Measurements from ENCODE around the gene HRH1. TPM values are rescaled to one million over a fixed set of nuclear protein-coding genes. Genes with fewer than 3 reads are reported as not detected.
"Not testable (repeated sequence)": the region's sequence is repeated elsewhere in the genome, so short reads cannot be mapped to it uniquely, and the experiment has no call there.

Gene HRH1
- total and polyA plus RNA-seq, 10 of the 15 experiments (the other 5 are each of a cell fraction or from before 2014, with no cell fraction given) = not detected

GRCh38 chr3:11184328-11184969 lies 30.2 kb downstream of the HRH1 start:
- H3K4me1 ChIP-seq (ENCODE audit: control insufficient read depth, insufficient read depth, low read length); SMC1A ChIA-PET (ENCODE audit: uncharacterized antibody, unreplicated experiment); RAD21 ChIA-PET (ENCODE audit: unreplicated experiment); H3K4me3 ChIP-seq; H2AFZ ChIP-seq (ENCODE audit: control insufficient read depth, low read depth, low read length); FAIRE-seq; H3K27me3 ChIP-seq (replicated peaks in 1 of 2; ENCODE audit: control insufficient read depth in 2 of 2, insufficient read depth in 2 of 2, low read length in 1 of 2); BruUV-seq (replicated peaks); ATAC-seq; DNase-seq (ENCODE audit: low read depth, low spot score); H4K20me1 ChIP-seq (ENCODE audit: control insufficient read depth, insufficient read depth); H3K9ac ChIP-seq (ENCODE audit: control insufficient read depth, insufficient read depth, low read length); intact Hi-C loops (cut with micrococcal nuclease; ENCODE audit: unreplicated experiment); H3K9me3 ChIP-seq (replicated peaks; ENCODE audit: control insufficient read depth, insufficient read depth, low read length); H3K27ac ChIP-seq (ENCODE audit: control insufficient read depth, insufficient read depth); H3K36me3 ChIP-seq (ENCODE audit: control insufficient read depth in 2 of 2, insufficient read depth in 2 of 2, low read length in 1 of 2); H3K79me2 ChIP-seq (ENCODE audit: control insufficient read depth, insufficient read depth, low read length); POLR2A ChIA-PET; in situ Hi-C loops (cut with MboI); H3K4me2 ChIP-seq (ENCODE audit: control insufficient read depth, insufficient read depth): not testable (repeated sequence)
- CTCF ChIA-PET = interaction anchor here (0.6 kb wide), 1 partner anchor 260 kb away, joined by 3 read pairs; no protein-coding TSS in a partner anchor
- WGBS (ENCODE audit: insufficient coverage, insufficient replicate concordance, low lambda C conversion rate, missing lambda C conversion rate) = 56% methylated on average over 13 of the region's 15 CpGs

GRCh38 chr3:11185144-11185543 lies 30.9 kb downstream of the HRH1 start:
- FAIRE-seq (no peak), DNase-seq (ENCODE audit: low read depth, low spot score) (no peak), ATAC-seq (no peak)
- SMC1A ChIA-PET (ENCODE audit: uncharacterized antibody, unreplicated experiment) = no interaction called here
- H3K9ac ChIP-seq (ENCODE audit: control insufficient read depth, insufficient read depth, low read length) = no peak overlapping the region
- BruUV-seq (replicated peaks) = no TSS peak
- RAD21 ChIA-PET (ENCODE audit: unreplicated experiment) = no interaction called here
- H3K4me3 ChIP-seq = no peak overlapping the region
- in situ Hi-C loops (cut with MboI) (no loop called here), intact Hi-C loops (cut with micrococcal nuclease; ENCODE audit: unreplicated experiment) (no loop called here)
- POLR2A ChIA-PET = no interaction called here
- no peaks in the 10 kb centered on the region; a peak in 1 of 4 replicates for H3K27me3 ChIP-seq (replicated peaks in 1 of 2; ENCODE audit: control insufficient read depth in 2 of 2, insufficient read depth in 2 of 2, low read length in 1 of 2)
- H4K20me1 ChIP-seq (ENCODE audit: control insufficient read depth, insufficient read depth) = no peaks in the 10 kb centered on the region
- H3K4me1 ChIP-seq (ENCODE audit: control insufficient read depth, insufficient read depth, low read length) = no peaks in the 10 kb centered on the region
- no peak overlapping the region for H2AFZ ChIP-seq (ENCODE audit: control insufficient read depth, low read depth, low read length)
- no peaks in the 10 kb centered on the region for H3K36me3 ChIP-seq (ENCODE audit: control insufficient read depth in 2 of 2, insufficient read depth in 2 of 2, low read length in 1 of 2)
- no peaks in the 10 kb centered on the region for H3K9me3 ChIP-seq (replicated peaks; ENCODE audit: control insufficient read depth, insufficient read depth, low read length)
- CTCF ChIA-PET = no interaction called here
- H3K79me2 ChIP-seq (ENCODE audit: control insufficient read depth, insufficient read depth, low read length) = no peaks in the 10 kb centered on the region
- WGBS (ENCODE audit: insufficient coverage, insufficient replicate concordance, low lambda C conversion rate, missing lambda C conversion rate) = 50% methylated on average over 3 of the region's 3 CpGs
- H3K4me2 ChIP-seq (ENCODE audit: control insufficient read depth, insufficient read depth) = no peak overlapping the region
- no peak overlapping the region for H3K27ac ChIP-seq (ENCODE audit: control insufficient read depth, insufficient read depth)
- TF ChIP-seq NRF1 (conservative IDR thresholded peaks at IDR 0.05; ENCODE audit: low read depth, low read length) (no peak), ZZZ3 (IDR thresholded peaks at IDR 0.05; ENCODE audit: control insufficient read depth, insufficient read length, low read depth) (no peak), NFYA (IDR thresholded peaks at IDR 0.05; ENCODE audit: borderline replicate concordance, low read depth, low read length) (no peak), HCFC1 (IDR thresholded peaks at IDR 0.05; ENCODE audit: low read length) (no peak), CTCF (IDR thresholded peaks at IDR 0.05 in 2 of 3, conservative IDR thresholded peaks at IDR 0.05 in 1 of 3; ENCODE audit: control insufficient read depth in 2 of 3, extremely low read depth in 1 of 3, insufficient read depth in 1 of 3, low read depth in 3 of 3, low read length in 3 of 3) (no peak), BHLHE40 (IDR thresholded peaks at IDR 0.05; ENCODE audit: borderline replicate concordance in 1 of 2, low read depth in 2 of 2, low read length in 1 of 2) (no peak), CEBPZ (IDR thresholded peaks at IDR 0.05; ENCODE audit: low read depth, low read length) (no peak), ATF7 (IDR thresholded peaks at IDR 0.05; ENCODE audit: low read depth) (no peak), SMARCA5 (IDR thresholded peaks at IDR 0.05) (no peak), EZH2 (IDR thresholded peaks at IDR 0.05; ENCODE audit: borderline replicate concordance, control insufficient read depth, low read depth, low read length) (no peak), CHD4 (IDR thresholded peaks at IDR 0.05) (no peak), PAX8 (IDR thresholded peaks at IDR 0.05) (no peak)
